MCF 10A (cell line): Measurements from ENCODE around the gene KRTAP1-5. TPM values are rescaled to one million over a fixed set of nuclear protein-coding genes. Genes with fewer than 3 reads are reported as not detected.

Source experiments
- BruUV-seq: library from RNA; stranded (reverse); fragments of 400-500 nt; replicated peaks from 2 replicates; lab custom pipeline; 2021; lab: Mats Ljungman, UMichigan
- CTCF ChIA-PET: fragments of 300-600 bp; sonication (Branson Sonifier 250); formaldehyde crosslinking; extraction: SDS; loops from one replicate; lab custom pipeline; 2021; ENCODE audit warnings: antibody characterized with exemption, inconsistent platforms; lab: Yijun Ruan, JAX
- POLR2A ChIA-PET: fragments of 300-600, 350-650 bp; sonication (Branson Sonifier 250); formaldehyde crosslinking; extraction: SDS; loops from one replicate; lab custom pipeline; 2020; ENCODE audit warnings: antibody characterized with exemption, inconsistent platforms; lab: Yijun Ruan, JAX
- DNase-seq: peaks from one replicate; pipeline ENCODE4 v3.0.0-alpha.2; 2018; ENCODE audit not compliant: unreplicated experiment
- H3K27ac Mint-ChIP-seq: one replicate; pipeline ENCODE4 v1.8.0; 2022; ENCODE audit warnings: mild to moderate bottlenecking, low read depth, mixed read lengths; ENCODE audit not compliant: unreplicated experiment
- H3K27me3 Mint-ChIP-seq: one replicate; pipeline ENCODE4 v1.8.0; 2022; ENCODE audit warnings: mixed read lengths; ENCODE audit not compliant: insufficient read depth, unreplicated experiment
- H3K36me3 Mint-ChIP-seq: one replicate; pipeline ENCODE4 v1.8.0; 2022; ENCODE audit warnings: mild to moderate bottlenecking, moderate library complexity, mixed read lengths; ENCODE audit not compliant: insufficient read depth, unreplicated experiment
- H3K4me1 Mint-ChIP-seq: one replicate; pipeline ENCODE4 v1.8.0; 2022; ENCODE audit warnings: mixed read lengths; ENCODE audit not compliant: insufficient read depth, unreplicated experiment
- H3K4me3 Mint-ChIP-seq: one replicate; pipeline ENCODE4 v1.8.0; 2022; ENCODE audit warnings: mild to moderate bottlenecking, moderate library complexity, mixed read lengths; ENCODE audit not compliant: unreplicated experiment
- H3K9me3 Mint-ChIP-seq: one replicate; pipeline ENCODE4 v1.8.0; 2022; ENCODE audit warnings: mixed read lengths; ENCODE audit not compliant: unreplicated experiment
- CTCF ChIP-seq: fragments of 200-600 bp; IDR thresholded peaks from one replicate; pipeline ENCODE4 v1.8.0; 2022; ENCODE audit warnings: antibody characterized with exemption, mild to moderate bottlenecking; ENCODE audit not compliant: unreplicated experiment
- intact Hi-C: fragments of 100-400 bp; cut with micrococcal nuclease; formaldehyde crosslinking; loops from 2 replicates; pipeline ENCODE4 v1.14.1; 2022
- total RNA-seq: library from RNA; stranded (reverse); gene quantifications from 2 replicates; pipeline ENCODE4 v1.2.3, GENCODE V29; 2022

Gene KRTAP1-5
- total RNA-seq, 1 experiment from 2014 or later: not detected

- H3K27ac Mint-ChIP-seq: no peak overlapping the region
- intact Hi-C loops: no loop called here
- H3K4me3 Mint-ChIP-seq: no peak overlapping the region
- no peak for TF ChIP-seq CTCF
- ChIA-PET POLR2A (no interaction called here), CTCF (no interaction called here)
- no TSS peak for BruUV-seq
- DNase-seq: peak; percentile 6
- no peaks in the 10 kb centered on the region for H3K27me3 Mint-ChIP-seq
- no peaks in the 10 kb centered on the region for H3K9me3 Mint-ChIP-seq
- no peaks in the 10 kb centered on the region for H3K4me1 Mint-ChIP-seq
- H3K36me3 Mint-ChIP-seq: no peaks in the 10 kb centered on the region
Measured at GRCh38 chr17:41013181-41013580, 13.8 kb downstream of the KRTAP1-5 start.

- Mint-ChIP-seq H3K36me3 (no peaks in the 10 kb centered on the region), H3K9me3 (no peaks in the 10 kb centered on the region), H3K4me1 (no peaks in the 10 kb centered on the region), H3K27me3 (no peaks in the 10 kb centered on the region), H3K4me3 (no peak overlapping the region), H3K27ac (peak overlapping the region; percentile 3)
- TF ChIP-seq CTCF: no peak
- CTCF ChIA-PET: no interaction called here
- POLR2A ChIA-PET: no interaction called here
- BruUV-seq: no TSS peak
- no peak for DNase-seq
- intact Hi-C loops: no loop called here
Measured at GRCh38 chr17:41012326-41013120, 14.5 kb downstream of the KRTAP1-5 start.

- no peaks in the 10 kb centered on the region for H3K9me3 Mint-ChIP-seq
- BruUV-seq: no TSS peak
- CTCF ChIA-PET: interaction anchor here (0.6 kb wide), 1 partner anchor 49 kb away, joined by 3 read pairs; no protein-coding TSS in a partner anchor
- no peak for TF ChIP-seq CTCF
- no peaks in the 10 kb centered on the region for H3K4me1 Mint-ChIP-seq
- H3K36me3 Mint-ChIP-seq: no peaks in the 10 kb centered on the region
- POLR2A ChIA-PET: no interaction called here
- intact Hi-C loops: no loop called here
- no peak for DNase-seq
- no peaks in the 10 kb centered on the region for H3K27me3 Mint-ChIP-seq
- H3K4me3 Mint-ChIP-seq: no peak overlapping the region
- H3K27ac Mint-ChIP-seq: no peak overlapping the region
Measured at GRCh38 chr17:41010441-41010840, 16.6 kb downstream of the KRTAP1-5 start.

GRCh38 chr17:41009936-41010335 is 17.1 kb downstream of the KRTAP1-5 start:
- no peaks in the 10 kb centered on the region for H3K36me3 Mint-ChIP-seq
- POLR2A ChIA-PET: no interaction called here

More at GRCh38 chr17:41009936-41010335, 17.1 kb downstream of the KRTAP1-5 start:
- intact Hi-C loops: no loop called here
- TF ChIP-seq CTCF: no peak
- no peaks in the 10 kb centered on the region for H3K9me3 Mint-ChIP-seq
- no peak for DNase-seq
- no peaks in the 10 kb centered on the region for H3K4me1 Mint-ChIP-seq
- CTCF ChIA-PET: interaction anchor here (0.6 kb wide), 1 partner anchor 49 kb away, joined by 3 read pairs; no protein-coding TSS in a partner anchor
- no TSS peak for BruUV-seq
- H3K4me3 Mint-ChIP-seq: no peak overlapping the region
- no peaks in the 10 kb centered on the region for H3K27me3 Mint-ChIP-seq
- no peak overlapping the region for H3K27ac Mint-ChIP-seq
